NT2/D1 (cell line): ENCODE results near the gene TREH.
A peak's percentile ranks its signal among the peaks of the same experiment; 100 is the strongest.

Source experiments
- DNase-seq: peaks from one replicate; pipeline ENCODE4 v3.0.0-alpha.2; 2011; ENCODE audit warnings: low read depth, low spot score
- H3K27me3 ChIP-seq: 2 replicates; pipeline ENCODE4 v1.6.0; 2011; ENCODE audit warnings: mild to moderate bottlenecking; ENCODE audit not compliant: insufficient read length, insufficient read depth
- H3K36me3 ChIP-seq: 2 replicates; pipeline ENCODE4 v1.6.1; 2011; ENCODE audit warnings: mild to moderate bottlenecking, low read length, mixed read lengths; ENCODE audit not compliant: insufficient read depth, insufficient read length
- H3K4me1 ChIP-seq: 2 replicates; pipeline ENCODE4 v1.5.1; 2011; ENCODE audit not compliant: insufficient read depth, insufficient read length
- H3K4me3 ChIP-seq: 2 replicates; pipeline ENCODE4 v1.5.1; 2011; ENCODE audit warnings: low read depth; ENCODE audit not compliant: insufficient read length
- H3K9ac ChIP-seq: 2 replicates; pipeline ENCODE4 v1.6.0; 2011; ENCODE audit warnings: low read depth; ENCODE audit not compliant: insufficient read length
- H3K9me3 ChIP-seq: 2 replicates; pipeline ENCODE4 v1.5.1; 2011; ENCODE audit warnings: mild to moderate bottlenecking, low read length; ENCODE audit not compliant: insufficient read depth
- SUZ12 ChIP-seq: IDR thresholded peaks from 2 replicates; pipeline ENCODE4 v1.6.1; 2011; ENCODE audit not compliant: insufficient read length, insufficient read depth; ENCODE audit errors: extremely low read depth
- YY1 ChIP-seq: IDR thresholded peaks from 2 replicates; pipeline ENCODE4 v1.6.1; 2011; ENCODE audit not compliant: insufficient read length, insufficient read depth
- ZNF274 ChIP-seq: IDR thresholded peaks from 2 replicates; pipeline ENCODE4 v1.6.1; 2011; ENCODE audit warnings: mild to moderate bottlenecking, low read depth, low read length

Gene TREH

GRCh38 chr11:118628432-118628831, 51.0 kb downstream of the TREH start:
- Histone ChIP-seq H3K4me3 (no peak overlapping the region), H3K9me3 (no peaks in the 10 kb centered on the region), H3K9ac (no peak overlapping the region), H3K27me3 (no peaks in the 10 kb centered on the region), H3K4me1 (peaks cover under 1% of the 10 kb centered on the region), H3K36me3 (peaks cover 81% of the 10 kb centered on the region)
- DNase-seq: no peak
- TF ChIP-seq YY1 (no peak), SUZ12 (no peak), ZNF274 (no peak)

DNA sequence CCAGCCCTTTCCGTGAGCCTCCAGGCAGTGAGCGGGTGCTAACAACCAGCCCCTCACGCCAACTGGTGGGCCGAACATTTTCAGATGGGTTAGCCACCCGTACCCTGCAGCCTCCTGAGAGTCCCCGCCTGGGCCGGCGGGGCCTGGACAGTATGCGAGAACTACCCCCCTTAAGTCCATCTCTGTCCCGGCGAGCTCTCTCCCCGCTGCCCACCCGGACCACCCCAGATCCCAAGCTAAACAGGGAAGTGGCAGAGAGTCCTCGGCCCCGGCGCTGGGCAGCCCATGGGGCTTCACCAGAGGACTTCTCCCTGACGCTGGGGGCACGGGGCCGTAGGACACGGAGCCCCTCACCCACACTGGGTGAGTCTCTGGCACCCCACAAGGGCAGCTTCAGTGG, 51.4 kb downstream of the TREH start:
- TF ChIP-seq SUZ12 (no peak), ZNF274 (no peak), YY1 (no peak)
- DNase-seq: no peak
- no peak overlapping the region for H3K4me3 ChIP-seq
- H3K9ac ChIP-seq: no peak overlapping the region
- peaks cover 78% of the 10 kb centered on the region for H3K36me3 ChIP-seq
- no peaks in the 10 kb centered on the region for H3K4me1 ChIP-seq
- H3K27me3 ChIP-seq: no peaks in the 10 kb centered on the region
- H3K9me3 ChIP-seq: no peaks in the 10 kb centered on the region

GRCh38 chr11:118627566-118627965, 51.9 kb downstream of the TREH start:
- no peak for TF ChIP-seq ZNF274
- no peak for TF ChIP-seq SUZ12
- no peak overlapping the region for H3K4me3 ChIP-seq
- H3K36me3 ChIP-seq: peaks cover 73% of the 10 kb centered on the region
- H3K27me3 ChIP-seq: no peaks in the 10 kb centered on the region
- DNase-seq: no peak
- H3K9me3 ChIP-seq: no peaks in the 10 kb centered on the region
- H3K9ac ChIP-seq: no peak overlapping the region
- peaks cover under 1% of the 10 kb centered on the region for H3K4me1 ChIP-seq

GRCh38 chr11:118625976-118626375, 53.5 kb downstream of the TREH start:
- no peaks in the 10 kb centered on the region for H3K9me3 ChIP-seq
- no peak overlapping the region for H3K9ac ChIP-seq
- H3K27me3 ChIP-seq: no peaks in the 10 kb centered on the region
- DNase-seq: no peak
- H3K4me3 ChIP-seq: no peak overlapping the region
- H3K36me3 ChIP-seq: peaks cover 57% of the 10 kb centered on the region
- TF ChIP-seq ZNF274 (no peak), YY1 (no peak), SUZ12 (no peak)
- peaks cover 8% of the 10 kb centered on the region for H3K4me1 ChIP-seq

GRCh38 chr11:118625036-118625690, 54.3 kb downstream of the TREH start:
- no peak for DNase-seq
- Histone ChIP-seq H3K4me3 (no peak overlapping the region), H3K9ac (no peak overlapping the region), H3K27me3 (no peaks in the 10 kb centered on the region), H3K4me1 (peaks cover 11% of the 10 kb centered on the region), H3K9me3 (no peaks in the 10 kb centered on the region), H3K36me3 (peaks cover 49% of the 10 kb centered on the region)
- TF ChIP-seq YY1 (no peak), SUZ12 (no peak), ZNF274 (no peak)

- Histone ChIP-seq H3K9me3 (no peaks in the 10 kb centered on the region), H3K9ac (no peak overlapping the region), H3K27me3 (no peaks in the 10 kb centered on the region), H3K36me3 (peaks cover 30% of the 10 kb centered on the region), H3K4me3 (no peak overlapping the region), H3K4me1 (peaks cover 16% of the 10 kb centered on the region)
- no peak for DNase-seq
- TF ChIP-seq ZNF274: no peak
- TF ChIP-seq SUZ12: no peak
- TF ChIP-seq YY1: no peak
These were observed 56.2 kb downstream of the TREH start for GRCh38 chr11:118623269-118623655.

DNA sequence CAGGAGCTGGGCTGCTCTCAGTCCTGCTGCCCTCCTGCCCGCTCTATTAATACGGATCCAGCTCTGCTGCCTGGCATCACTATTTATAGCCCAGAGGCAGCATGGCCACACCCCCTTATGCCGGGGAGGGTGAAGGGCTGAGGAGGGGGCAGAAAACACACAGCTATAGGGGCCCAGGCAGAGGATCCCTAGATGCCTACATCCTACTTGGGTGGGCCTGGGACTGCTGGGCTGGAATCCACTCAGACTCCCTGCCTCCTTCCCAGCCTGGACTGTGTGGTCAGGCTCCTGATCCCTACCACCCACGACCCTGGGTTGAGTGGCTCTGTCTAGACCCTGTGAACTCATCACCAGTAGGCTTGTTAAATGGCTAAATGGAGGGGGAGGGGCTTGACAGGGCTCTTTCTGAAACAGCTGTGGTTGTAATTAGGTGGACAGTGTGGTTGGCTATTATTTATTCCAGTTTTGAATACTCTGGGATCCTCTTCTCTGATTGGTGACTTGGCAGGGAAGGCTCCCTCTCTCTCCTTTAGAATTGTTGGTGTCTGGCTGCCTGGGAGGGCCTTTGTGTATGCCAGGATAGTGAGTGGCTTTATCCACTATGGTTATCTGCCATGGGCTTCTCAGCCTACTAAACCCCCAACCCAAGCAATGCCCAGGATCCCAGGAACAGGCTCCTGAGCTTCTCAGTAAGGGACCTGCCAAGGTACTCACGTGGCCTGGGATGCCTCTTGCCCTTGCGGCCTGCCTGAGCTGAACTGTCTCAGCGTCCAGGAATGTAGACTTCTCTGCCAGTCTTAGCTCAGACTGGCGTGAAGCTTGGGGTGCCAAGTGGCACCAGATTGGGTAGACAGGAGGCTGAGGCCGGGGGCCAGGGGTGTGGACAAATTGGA, 56.8 kb downstream of the TREH start:
- Histone ChIP-seq H3K27me3 (no peaks in the 10 kb centered on the region), H3K4me3 (peak overlapping the region; percentile 61), H3K9me3 (no peaks in the 10 kb centered on the region), H3K36me3 (peaks cover 24% of the 10 kb centered on the region), H3K4me1 (peaks cover 16% of the 10 kb centered on the region), H3K9ac (peak overlapping the region; percentile 88)
- TF ChIP-seq SUZ12: no peak
- no peak for TF ChIP-seq YY1
- no peak for TF ChIP-seq ZNF274
- no peak for DNase-seq
